Measurements from ENCODE around the gene UGP2. TPM values are rescaled to one million over a fixed set of nuclear protein-coding genes. Genes with fewer than 3 reads are reported as not detected.

Gene UGP2
- total RNA-seq, 1 donor from 2014 or later: 76.6 TPM

DNA sequence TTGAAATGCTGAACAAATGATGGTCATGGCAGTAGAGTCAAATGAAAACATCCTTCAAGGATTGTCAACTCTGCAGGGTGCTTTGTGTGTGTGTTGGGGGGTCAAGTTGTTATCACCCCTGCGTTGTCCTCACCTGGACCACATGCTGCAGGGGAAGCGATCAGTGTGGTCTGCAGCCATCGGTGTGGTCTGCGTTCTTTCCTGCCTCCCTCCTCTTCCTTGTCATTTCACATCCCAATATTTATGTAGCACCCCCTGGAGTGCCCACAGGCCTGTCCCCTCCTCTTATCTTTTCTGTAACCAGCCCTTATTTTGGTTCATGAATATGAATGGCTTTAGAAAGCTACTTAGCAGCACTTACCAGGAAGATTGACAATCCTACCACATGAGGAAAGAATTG is 38.9 kb downstream of the UGP2 start:
- peaks cover 11% of the 10 kb centered on the region for H3K4me1 Mint-ChIP-seq (ENCODE audit: low read depth)
- H3K9me3 Mint-ChIP-seq (ENCODE audit: low read depth): no peaks in the 10 kb centered on the region
- H3K27me3 Mint-ChIP-seq: no peaks in the 10 kb centered on the region
- no peak for DNase-seq (ENCODE audit: low spot score, unreplicated experiment)
- TF ChIP-seq, protein P1, sequence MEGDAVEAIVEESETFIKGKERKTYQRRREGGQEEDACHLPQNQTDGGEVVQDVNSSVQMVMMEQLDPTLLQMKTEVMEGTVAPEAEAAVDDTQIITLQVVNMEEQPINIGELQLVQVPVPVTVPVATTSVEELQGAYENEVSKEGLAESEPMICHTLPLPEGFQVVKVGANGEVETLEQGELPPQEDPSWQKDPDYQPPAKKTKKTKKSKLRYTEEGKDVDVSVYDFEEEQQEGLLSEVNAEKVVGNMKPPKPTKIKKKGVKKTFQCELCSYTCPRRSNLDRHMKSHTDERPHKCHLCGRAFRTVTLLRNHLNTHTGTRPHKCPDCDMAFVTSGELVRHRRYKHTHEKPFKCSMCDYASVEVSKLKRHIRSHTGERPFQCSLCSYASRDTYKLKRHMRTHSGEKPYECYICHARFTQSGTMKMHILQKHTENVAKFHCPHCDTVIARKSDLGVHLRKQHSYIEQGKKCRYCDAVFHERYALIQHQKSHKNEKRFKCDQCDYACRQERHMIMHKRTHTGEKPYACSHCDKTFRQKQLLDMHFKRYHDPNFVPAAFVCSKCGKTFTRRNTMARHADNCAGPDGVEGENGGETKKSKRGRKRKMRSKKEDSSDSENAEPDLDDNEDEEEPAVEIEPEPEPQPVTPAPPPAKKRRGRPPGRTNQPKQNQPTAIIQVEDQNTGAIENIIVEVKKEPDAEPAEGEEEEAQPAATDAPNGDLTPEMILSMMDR (IDR thresholded peaks at IDR 0.05; ENCODE audit: unreplicated experiment): no peak
- no peak overlapping the region for H3K27ac Mint-ChIP-seq
- H3K36me3 Mint-ChIP-seq (ENCODE audit: insufficient read depth): peaks cover 27% of the 10 kb centered on the region
- no peak overlapping the region for H3K4me3 Mint-ChIP-seq (ENCODE audit: low read depth)

DNA sequence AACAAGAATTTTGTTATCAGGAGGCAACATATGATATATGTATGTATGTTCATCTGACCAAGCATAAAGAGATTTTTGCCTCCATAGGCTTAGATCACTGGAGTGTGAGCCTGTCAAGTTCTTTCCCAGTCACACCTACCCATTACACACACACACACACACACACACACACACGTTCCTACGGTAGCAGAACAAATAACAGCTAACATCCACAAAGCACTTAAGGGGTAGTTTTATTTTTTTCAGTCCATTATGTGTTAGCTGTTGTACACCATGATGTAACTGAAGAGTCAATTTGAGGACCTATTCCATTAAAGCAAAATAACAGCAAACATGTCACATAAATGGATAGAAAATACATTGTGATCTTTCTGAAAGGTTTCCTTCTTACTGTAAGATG is 39.5 kb downstream of the UGP2 start:
- Mint-ChIP-seq H3K9me3 (ENCODE audit: low read depth) (no peaks in the 10 kb centered on the region), H3K4me1 (ENCODE audit: low read depth) (peaks cover 8% of the 10 kb centered on the region), H3K36me3 (ENCODE audit: insufficient read depth) (peaks cover 25% of the 10 kb centered on the region), H3K4me3 (ENCODE audit: low read depth) (no peak overlapping the region), H3K27me3 (no peaks in the 10 kb centered on the region), H3K27ac (no peak overlapping the region)
- no peak for DNase-seq (ENCODE audit: low spot score, unreplicated experiment)
- TF ChIP-seq, protein P1 (IDR thresholded peaks at IDR 0.05; ENCODE audit: unreplicated experiment): no peak

DNA sequence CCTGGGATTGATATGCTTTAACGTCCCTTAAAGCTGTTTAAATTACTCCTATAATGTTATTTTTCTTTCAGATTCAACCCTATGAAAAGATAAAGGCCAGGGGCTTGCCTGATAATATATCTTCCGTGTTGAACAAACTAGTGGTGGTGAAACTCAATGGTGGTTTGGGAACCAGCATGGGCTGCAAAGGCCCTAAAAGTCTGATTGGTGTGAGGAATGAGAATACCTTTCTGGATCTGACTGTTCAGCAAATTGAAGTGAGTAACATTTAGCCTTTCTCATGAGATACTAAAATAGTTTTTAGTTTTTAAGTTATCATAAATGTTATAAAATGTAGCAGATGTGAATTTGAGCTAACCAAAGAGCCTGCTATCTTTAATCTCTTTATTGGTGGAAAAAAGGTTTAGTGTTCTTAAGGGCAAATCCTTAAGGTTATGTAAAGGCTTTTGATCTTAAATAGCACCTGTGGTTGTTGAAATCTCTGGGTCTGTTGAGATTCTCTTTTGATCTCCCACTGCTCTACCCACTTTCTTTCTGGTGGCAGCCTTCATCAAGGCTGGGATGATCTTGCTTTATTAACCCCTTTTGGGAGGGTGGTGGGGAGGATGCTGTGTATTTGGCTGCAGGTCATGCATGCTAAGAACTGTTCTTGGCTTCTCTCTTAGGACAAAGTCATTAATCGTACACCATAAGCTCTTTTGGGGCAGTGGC is 40.9 kb downstream of the UGP2 start:
- DNase-seq (ENCODE audit: low spot score, unreplicated experiment): no peak
- Mint-ChIP-seq H3K9me3 (ENCODE audit: low read depth) (no peaks in the 10 kb centered on the region), H3K27ac (no peak overlapping the region), H3K4me1 (ENCODE audit: low read depth) (peaks cover 8% of the 10 kb centered on the region), H3K27me3 (no peaks in the 10 kb centered on the region), H3K36me3 (ENCODE audit: insufficient read depth) (peaks cover 22% of the 10 kb centered on the region), H3K4me3 (ENCODE audit: low read depth) (no peak overlapping the region)
- TF ChIP-seq, protein P1 (IDR thresholded peaks at IDR 0.05; ENCODE audit: unreplicated experiment): no peak

DNA sequence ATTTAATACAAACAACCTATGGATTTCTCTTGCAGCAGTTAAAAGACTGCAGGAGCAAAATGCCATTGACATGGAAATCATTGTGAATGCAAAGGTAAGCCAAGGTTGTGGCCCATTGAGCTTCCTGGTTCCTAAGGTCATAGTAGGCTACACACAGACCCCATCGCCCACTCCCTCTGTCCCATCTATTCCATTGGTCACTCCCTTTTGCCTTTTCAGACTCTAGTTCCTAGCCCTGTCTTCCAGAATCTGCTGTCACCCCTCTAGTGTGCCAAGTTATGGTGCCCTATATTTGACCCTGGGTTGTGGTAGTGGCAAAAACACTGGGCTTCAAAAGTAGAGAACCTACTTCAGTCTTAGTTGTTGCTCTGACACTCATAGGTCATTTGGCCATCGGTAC is 44.7 kb downstream of the UGP2 start:
- Mint-ChIP-seq H3K4me3 (ENCODE audit: low read depth) (no peak overlapping the region), H3K9me3 (ENCODE audit: low read depth) (no peaks in the 10 kb centered on the region), H3K4me1 (ENCODE audit: low read depth) (peaks cover 9% of the 10 kb centered on the region), H3K36me3 (ENCODE audit: insufficient read depth) (peaks cover 28% of the 10 kb centered on the region), H3K27me3 (no peaks in the 10 kb centered on the region), H3K27ac (no peak overlapping the region)
- TF ChIP-seq, protein P1 (IDR thresholded peaks at IDR 0.05; ENCODE audit: unreplicated experiment): no peak
- no peak for DNase-seq (ENCODE audit: low spot score, unreplicated experiment)

DNA sequence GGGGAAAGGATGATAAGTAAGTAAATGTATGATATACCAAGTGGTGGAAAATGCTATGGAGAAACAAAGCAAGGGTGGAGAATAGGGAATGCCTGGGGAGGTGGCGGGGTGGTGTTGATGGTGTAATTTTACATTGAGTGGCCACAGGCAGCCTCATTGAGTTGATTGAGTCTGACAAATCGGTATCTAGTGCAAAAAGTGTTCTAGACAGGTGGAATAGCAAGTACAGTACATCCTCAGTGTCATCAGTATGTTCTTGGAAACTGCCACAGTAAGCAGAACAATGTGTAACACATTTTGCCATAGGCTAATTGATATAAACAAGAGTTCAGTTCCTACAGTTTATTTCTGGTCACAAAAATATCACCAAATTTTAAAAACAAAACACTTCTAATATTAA is 46.4 kb downstream of the UGP2 start:
- no peak overlapping the region for H3K4me3 Mint-ChIP-seq (ENCODE audit: low read depth)
- H3K36me3 Mint-ChIP-seq (ENCODE audit: insufficient read depth): peaks cover 22% of the 10 kb centered on the region
- H3K4me1 Mint-ChIP-seq (ENCODE audit: low read depth): peaks cover 9% of the 10 kb centered on the region
- H3K27me3 Mint-ChIP-seq: no peaks in the 10 kb centered on the region
- DNase-seq (ENCODE audit: low spot score, unreplicated experiment): no peak
- H3K9me3 Mint-ChIP-seq (ENCODE audit: low read depth): no peaks in the 10 kb centered on the region
- no peak overlapping the region for H3K27ac Mint-ChIP-seq
- TF ChIP-seq, protein P1 (IDR thresholded peaks at IDR 0.05; ENCODE audit: unreplicated experiment): no peak
